HL-60 (cell line): ENCODE data around the gene RCOR2.

Experiments used
- CTCF ChIP-seq: IDR thresholded peaks from one replicate; pipeline ENCODE4 v1.5.1; 2011; ENCODE audit warnings: low read length, control low read depth, inconsistent platforms; ENCODE audit not compliant: insufficient read depth
- REST ChIP-seq: IDR thresholded peaks from 2 replicates; pipeline ENCODE4 v1.6.1; 2012; ENCODE audit warnings: low read depth; ENCODE audit not compliant: insufficient replicate concordance

- TF ChIP-seq CTCF: no peak
- no peak for TF ChIP-seq REST
These were observed 42.5 kb downstream of the RCOR2 start for GRCh38 chr11:63874511-63874910.
